HG03354 (cell line): ENCODE measurements around the gene EIF4B.
A peak's percentile ranks its signal among the peaks of the same experiment; 100 is the strongest.

ENCODE experiments used
- ATAC-seq: cut with Tn5 transposase; IDR thresholded peaks from one replicate; pipeline ENCODE4 v1.9.1; 2021; ENCODE audit warnings: mild to moderate bottlenecking; ENCODE audit not compliant: unreplicated experiment, poor library complexity, severe bottlenecking

The EIF4B gene

DNA sequence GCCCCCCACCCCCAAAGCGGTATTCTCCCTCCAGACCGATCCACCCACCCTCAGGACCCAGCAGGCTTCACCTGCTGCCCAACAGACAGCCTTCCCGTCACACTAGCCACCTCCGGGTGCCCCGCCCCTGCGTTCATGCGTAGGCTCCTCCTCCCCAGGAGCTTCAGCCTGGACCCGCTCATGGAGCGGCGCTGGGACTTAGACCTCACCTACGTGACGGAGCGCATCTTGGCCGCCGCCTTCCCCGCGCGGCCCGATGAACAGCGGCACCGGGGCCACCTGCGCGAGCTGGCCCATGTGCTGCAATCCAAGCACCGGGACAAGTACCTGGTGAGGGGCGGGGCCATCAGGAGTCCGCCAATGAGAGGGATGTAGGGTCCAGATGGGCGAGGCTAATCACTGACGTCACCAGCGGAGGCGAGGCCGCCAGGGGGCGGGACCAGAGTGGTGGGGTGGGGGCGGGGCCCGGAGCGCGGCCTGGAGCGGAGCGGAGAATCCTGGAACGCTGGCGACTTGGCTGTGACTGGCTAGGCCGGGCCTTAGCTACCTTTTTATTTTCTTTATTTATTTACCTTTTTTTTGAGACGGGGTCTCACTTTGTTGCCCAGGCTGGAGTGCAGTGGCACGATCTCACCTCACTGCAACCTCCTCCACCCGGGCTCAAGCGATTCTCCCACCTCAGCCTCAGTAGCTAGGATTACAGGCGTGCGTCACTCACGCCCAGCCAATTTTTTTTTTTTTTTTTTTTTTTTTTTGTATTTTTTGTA, 48.0 kb downstream of the EIF4B start:
- peak; percentile 91 for ATAC-seq

DNA sequence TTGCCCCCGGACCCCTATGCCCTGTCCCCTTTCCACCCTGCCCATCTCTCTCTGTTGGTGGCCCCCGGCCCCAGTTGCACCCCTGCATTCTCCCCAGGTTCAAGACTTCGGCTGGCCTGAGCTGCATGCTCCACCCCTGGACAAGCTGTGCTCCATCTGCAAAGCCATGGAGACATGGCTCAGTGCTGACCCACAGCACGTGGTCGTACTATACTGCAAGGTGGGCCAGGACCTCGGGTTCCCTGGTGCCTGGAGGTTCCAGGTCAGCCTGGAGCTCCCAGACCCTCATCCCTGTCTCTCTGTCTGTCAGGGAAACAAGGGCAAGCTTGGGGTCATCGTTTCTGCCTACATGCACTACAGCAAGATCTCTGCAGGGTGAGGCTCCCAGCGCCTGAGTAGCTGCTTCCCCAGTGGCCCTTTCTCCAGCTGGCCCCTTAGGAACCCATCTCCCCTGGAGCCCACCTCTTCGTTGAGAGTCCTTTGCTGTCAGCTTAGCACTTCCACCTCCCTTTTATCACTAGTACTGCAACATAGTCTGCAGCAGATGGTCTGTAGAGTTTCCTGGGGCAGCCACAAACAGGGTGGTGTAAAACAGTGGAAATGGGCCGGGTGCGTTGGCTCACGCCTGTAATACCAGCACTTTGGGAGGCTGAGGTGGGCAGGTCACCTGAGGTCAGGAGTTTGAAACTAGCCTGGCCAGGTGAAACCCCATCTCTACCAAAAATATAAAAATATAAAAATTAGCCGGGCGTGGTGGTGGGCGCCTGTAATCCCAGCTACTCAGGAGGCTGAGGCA, 49.4 kb downstream of the EIF4B start:
- no peak for ATAC-seq

DNA sequence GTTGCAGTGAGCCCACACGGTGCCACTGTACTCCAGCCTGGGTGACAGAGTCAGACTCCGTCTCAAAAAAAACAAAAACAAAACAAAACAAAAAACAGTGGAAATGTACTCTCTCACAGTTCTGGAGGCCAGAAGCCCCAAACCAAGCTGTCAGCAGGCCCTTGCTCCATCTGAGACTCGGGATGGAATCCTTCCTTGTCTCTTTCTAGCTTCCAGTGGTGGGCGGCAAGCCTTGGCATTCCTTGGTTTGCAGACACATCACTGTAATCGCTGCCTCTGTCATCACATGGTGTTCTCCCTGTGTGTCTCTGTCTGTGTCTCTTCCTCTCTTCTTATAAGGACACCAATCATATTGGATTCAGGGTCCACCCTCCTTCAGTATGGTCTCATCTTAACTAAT, 50.0 kb downstream of the EIF4B start:
- no peak for ATAC-seq

DNA sequence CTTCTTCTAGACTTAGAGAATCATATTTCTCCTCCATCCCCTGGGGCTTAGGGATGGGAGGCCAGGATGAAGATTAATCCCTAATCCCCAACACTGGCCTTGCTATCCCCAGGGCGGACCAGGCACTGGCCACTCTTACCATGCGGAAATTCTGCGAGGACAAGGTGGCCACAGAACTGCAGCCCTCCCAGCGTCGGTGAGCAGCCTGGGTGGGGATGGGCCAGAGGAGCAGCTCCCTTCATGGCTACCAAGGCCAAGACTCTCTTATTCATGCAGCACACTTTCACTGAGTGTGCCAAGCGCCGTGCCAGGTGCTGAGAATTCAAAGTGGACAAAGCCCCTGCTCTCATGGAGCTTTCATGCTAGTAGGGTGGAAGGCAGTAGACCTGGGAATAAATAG, 50.6 kb downstream of the EIF4B start:
- no peak for ATAC-seq

DNA sequence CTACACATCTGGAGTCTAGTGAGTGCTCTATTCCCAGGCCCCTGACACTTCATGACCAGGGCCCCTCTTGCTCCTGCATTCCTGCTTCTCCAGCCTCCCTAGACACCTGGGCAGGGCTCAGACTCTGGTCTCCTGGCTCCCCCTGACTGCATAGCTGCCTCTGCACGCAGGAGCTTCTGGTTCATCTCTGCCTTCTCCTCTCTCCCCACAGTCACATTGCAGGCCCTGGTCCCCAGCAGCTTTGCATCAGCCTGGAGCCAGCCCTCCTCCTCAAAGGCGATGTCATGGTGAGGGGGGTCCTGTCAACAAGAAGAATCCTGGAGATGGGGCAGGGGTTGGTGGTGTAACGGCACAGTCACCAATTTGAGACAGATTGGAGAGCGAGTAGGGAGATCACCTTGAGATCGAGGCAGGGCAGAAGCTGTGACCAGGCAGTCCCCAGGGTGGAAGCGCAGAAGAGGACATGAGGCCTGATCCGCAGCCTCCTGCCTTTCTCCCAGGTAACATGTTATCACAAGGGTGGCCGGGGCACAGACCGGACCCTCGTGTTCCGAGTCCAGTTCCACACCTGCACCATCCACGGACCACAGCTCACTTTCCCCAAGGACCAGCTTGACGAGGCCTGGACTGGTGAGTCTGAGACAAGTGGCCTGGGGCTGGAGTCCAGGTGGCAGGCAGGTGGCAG, 51.7 kb downstream of the EIF4B start:
- no peak for ATAC-seq

DNA sequence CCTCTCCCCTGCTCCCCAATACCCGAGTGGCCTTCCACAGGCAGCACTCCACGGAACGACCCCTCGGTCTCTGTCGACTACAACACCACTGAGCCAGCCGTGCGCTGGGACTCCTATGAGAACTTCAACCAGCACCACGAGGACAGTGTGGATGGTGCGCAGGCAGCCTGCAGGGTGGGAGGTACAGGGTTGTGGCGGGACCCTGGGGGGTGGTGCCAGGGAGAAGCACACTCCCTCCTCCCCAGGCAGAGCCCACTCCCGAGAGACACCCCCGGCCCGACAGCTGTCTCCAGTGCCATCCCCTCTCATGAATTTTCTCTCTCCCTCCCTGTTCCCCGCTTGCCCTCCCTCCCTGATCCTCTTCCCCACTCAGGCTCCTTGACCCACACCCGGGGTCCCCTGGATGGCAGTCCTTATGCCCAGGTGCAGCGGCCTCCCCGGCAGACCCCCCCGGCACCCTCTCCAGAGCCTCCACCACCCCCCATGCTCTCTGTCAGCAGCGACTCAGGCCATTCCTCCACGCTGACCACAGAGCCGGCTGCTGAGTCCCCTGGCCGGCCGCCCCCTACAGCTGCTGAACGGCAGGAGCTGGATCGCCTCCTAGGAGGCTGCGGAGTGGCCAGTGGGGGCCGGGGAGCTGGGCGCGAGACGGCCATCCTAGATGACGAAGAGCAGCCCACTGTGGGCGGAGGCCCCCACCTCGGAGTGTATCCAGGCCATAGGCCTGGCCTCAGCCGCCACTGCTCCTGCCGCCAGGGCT, 52.6 kb downstream of the EIF4B start:
- no peak for ATAC-seq

DNA sequence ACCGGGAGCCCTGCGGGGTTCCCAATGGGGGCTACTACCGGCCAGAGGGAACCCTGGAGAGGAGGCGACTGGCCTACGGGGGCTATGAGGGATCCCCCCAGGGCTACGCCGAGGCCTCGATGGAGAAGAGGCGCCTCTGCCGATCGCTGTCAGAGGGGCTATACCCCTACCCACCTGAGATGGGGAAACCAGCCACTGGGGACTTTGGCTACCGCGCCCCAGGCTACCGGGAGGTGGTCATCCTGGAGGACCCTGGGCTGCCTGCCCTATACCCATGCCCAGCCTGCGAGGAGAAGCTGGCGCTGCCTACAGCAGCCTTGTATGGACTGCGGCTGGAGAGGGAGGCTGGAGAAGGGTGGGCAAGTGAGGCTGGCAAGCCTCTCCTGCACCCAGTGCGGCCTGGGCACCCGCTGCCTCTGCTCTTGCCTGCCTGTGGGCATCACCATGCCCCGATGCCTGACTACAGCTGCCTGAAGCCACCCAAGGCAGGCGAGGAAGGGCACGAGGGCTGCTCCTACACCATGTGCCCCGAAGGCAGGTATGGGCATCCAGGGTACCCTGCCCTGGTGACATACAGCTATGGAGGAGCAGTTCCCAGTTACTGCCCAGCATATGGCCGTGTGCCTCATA, 53.3 kb downstream of the EIF4B start:
- ATAC-seq = no peak

DNA sequence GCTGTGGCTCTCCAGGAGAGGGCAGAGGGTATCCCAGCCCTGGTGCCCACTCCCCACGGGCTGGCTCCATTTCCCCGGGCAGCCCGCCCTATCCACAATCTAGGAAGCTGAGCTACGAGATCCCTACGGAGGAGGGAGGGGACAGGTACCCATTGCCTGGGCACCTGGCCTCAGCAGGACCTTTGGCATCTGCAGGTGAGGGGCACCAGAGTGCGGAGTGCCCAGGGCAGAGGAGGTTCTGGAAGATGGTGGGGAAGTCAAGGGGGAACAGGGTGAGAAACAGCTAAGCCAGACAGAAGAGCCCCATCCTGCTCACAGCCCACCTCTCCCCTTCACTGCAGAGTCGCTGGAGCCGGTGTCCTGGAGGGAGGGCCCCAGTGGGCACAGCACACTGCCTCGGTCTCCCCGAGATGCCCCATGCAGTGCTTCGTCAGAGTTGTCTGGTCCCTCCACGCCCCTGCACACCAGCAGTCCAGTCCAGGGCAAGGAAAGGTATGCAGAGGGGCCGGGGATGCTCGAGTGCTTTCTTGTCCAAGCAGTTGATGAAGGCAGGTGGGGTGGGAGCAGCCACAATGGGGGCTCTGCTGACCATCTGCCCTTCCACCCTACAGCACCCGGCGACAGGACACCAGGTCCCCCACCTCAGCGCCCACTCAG, 53.9 kb downstream of the EIF4B start:
- ATAC-seq = no peak

DNA sequence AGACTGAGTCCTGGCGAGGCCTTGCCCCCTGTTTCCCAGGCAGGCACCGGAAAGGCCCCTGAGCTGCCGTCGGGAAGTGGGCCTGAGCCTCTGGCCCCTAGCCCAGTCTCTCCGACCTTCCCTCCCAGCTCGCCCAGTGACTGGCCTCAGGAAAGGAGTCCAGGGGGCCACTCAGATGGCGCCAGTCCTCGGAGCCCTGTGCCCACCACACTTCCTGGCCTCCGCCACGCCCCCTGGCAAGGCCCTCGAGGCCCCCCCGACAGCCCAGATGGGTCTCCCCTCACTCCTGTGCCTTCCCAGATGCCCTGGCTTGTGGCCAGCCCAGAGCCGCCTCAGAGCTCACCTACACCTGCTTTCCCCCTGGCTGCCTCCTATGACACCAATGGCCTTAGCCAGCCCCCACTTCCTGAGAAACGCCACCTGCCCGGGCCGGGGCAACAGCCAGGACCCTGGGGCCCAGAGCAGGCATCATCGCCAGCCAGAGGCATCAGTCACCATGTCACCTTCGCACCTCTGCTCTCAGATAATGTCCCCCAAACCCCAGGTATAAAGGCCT, 54.5 kb downstream of the EIF4B start:
- no peak for ATAC-seq

DNA sequence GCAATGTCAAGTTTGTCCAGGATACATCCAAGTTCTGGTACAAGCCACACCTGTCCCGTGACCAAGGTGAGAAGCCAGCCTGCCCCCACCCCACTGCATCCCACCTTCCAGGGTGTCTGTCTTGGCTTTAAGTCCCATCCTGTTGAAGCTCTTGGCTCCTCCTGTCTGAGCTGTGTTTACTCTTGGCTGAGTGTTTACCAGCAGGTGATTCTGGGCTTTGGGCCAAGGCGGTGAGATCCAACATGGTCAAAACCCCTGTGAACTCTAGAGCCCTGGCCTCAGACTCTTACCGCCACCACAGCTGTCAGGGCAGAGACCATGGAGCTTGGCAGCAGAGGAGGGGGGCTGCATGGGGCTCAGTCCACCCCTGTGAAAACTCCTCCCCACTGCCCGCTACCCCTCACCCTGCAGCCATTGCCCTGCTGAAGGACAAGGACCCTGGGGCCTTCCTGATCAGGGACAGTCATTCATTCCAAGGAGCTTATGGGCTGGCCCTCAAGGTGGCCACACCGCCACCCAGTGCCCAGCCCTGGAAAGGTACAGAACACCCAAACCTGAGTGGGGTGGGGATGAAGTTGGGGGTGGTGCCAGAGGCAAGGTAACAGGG, 55.3 kb downstream of the EIF4B start:
- ATAC-seq = no peak

DNA sequence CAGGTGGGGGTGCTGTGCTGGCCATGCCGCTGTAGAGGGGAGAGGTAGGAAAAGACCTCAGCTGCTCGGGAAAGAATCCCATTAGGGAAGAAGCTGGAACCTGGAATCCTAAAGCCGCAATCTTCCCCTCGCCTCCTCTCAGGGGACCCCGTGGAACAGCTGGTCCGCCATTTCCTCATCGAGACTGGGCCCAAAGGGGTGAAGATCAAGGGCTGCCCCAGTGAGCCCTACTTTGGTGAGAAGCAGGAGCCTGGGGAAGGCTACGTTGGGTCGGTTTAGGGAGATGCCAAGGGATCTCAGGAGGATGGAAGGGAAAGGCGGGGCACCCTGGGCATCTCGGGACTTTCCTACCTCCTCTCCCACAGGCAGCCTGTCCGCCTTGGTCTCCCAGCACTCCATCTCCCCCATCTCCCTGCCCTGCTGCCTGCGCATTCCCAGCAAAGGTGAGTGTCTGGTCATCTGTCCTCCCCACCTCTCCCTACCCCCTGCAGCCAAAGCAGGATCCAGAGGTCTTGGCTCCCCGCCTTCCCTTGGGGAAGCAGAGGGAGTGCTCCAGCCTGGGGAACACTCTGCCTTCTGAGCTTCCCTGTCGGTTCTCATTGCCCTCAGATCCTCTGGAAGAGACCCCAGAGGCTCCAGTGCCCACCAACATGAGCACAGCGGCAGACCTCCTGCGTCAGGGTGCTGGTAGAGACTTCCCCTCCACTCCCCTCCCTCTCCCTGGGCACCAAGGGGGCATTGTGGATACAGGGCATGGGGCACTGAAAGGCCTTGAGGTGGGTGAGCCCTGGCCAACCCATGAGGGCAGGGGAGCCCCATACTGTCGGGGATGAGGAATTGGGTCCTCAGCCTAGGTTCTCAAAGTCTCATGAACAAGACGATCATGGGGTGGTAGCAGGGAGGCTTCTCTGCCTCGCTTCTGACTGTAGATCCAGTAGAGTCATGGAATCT, 56.0 kb downstream of the EIF4B start:
- ATAC-seq = no peak

DNA sequence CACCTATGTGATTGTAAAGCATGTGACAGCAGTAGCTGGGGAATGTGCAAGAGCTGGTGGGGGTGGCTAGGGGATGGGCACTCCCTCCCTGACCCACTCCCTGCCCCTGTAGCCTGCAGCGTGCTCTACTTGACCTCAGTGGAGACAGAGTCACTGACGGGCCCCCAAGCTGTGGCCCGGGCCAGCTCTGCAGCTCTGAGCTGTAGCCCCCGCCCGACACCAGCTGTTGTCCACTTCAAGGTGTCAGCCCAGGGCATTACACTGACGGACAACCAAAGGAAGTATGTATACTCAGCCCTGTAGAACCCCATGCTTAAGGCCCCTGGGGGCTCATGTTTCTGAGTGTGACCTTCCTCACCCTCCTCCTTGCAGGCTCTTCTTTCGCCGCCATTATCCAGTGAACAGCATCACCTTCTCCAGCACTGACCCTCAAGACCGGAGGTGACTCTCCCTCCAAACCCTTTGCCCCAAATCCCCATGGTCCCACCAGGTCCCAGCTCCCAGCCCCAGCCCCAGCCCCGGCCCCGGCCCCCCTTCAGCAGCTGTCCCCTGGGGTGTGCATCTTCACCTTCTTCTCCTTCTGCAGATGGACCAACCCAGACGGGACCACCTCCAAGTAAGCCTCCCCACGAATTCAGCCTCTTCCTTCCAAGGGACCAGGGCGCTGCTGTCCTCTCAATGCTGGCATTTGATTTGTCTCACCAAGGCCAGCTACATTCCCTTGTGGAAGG, 56.9 kb downstream of the EIF4B start:
- no peak for ATAC-seq

DNA sequence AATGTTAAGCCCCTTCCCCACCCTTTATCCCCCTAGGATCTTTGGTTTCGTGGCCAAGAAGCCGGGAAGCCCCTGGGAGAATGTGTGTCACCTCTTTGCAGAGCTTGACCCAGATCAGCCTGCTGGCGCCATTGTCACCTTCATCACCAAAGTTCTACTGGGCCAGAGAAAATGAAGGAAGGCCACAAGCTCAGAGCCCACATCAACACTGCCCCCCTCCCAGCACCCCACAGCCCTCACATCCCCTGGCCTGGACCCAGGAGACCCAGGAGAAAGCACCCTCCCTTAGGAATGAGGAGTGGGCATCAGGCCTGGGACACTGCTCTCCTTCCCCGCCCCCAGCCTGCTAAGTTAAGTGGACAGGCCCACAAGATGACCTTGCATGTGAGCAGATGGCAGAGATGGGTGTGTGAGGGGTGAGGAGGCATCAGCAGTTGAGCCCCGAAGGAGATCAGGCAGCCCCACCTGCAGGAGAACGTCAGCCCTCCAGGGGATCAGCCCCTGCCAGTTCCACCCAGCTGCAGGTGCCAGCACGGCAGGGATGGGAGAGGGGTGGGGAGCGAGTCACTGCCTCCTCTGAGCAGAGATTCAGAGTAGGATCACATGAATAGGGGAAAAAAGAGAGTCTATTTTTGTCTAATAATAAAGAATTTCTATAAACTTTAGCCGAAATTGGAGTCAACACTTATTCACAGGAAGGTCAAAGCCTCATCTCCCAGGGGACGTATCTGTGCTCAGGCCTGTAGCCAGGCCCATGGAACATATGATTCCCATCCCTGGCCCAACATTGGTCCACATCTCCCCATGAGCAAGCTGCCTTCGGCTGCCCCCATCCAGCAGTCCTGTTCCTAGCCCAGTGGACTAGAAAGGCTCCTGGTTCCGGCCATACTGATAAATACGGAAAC, 57.7 kb downstream of the EIF4B start:
- ATAC-seq = no peak

DNA sequence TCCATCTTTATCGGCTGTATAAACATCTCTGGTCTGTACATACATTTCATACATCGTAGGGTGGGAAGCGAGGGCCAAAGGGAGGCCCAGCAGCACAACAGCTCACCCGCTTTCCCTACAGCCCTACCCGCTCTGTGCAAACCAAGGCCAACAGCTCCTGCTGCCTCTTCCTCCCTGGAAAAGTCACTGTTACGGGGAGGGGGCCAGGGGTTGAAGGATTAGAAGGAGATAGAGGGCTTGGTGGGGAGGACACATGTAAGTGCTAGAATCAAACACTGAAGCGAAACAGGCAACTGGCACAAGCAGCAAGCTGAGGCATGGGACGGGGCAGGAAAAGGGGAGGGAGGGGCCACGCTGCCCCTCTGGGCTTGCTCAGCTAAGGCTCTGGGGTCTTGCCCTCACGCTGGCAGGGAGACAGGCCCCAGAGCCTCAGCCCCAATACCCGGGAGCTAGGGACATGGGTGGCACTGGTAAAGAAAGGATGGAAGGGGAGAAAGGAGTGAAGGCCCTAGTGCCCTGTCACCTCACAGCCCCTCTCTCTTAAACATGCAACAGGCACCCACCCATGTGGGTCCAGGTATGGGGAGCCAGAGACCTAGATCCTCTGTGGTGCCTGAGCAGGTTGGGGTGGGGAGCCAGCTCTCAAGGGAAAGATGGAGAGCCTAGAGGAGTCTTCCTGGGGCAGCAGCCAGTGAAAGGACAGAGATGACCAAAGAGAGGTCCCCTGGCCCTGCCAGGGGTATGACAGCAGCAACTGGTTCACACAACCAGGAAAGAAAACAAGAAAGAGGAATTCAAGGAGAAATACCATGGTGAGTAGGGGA, 58.6 kb downstream of the EIF4B start:
- ATAC-seq = no peak

DNA sequence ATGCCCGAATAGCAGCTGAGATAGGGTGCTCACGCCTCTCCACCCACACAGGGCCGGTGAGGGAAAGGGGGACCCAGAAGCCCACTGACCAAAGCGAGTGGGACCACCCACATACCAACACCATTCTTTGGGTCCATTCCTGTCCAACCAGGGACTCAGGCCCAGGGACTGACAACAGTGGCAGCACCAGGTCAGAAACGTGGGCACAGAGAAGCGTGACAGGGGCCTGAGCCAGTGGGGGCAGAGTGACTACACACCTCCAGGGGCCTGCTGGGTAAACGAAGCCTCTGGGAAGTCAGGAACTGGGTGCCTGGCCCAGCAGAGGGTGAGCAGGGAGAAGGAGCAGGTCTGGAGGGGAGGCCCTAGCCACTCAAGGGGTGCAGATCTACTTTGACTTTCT, 59.2 kb downstream of the EIF4B start:
- no peak for ATAC-seq
